NCI-H2107 treated with DMSO at 0.1 percent for 48 hours (cell line): Measurements from ENCODE around the gene TRAFD1.
"Not testable (repeated sequence)": the region's sequence is repeated elsewhere in the genome, so short reads cannot be mapped to it uniquely, and the experiment has no call there.

Experiments used
- DNase-seq: peaks from one replicate; lab custom pipeline; 2025; ENCODE audit not compliant: unreplicated experiment; lab: John Stamatoyannopoulos, UW

TRAFD1 gene, protein sequence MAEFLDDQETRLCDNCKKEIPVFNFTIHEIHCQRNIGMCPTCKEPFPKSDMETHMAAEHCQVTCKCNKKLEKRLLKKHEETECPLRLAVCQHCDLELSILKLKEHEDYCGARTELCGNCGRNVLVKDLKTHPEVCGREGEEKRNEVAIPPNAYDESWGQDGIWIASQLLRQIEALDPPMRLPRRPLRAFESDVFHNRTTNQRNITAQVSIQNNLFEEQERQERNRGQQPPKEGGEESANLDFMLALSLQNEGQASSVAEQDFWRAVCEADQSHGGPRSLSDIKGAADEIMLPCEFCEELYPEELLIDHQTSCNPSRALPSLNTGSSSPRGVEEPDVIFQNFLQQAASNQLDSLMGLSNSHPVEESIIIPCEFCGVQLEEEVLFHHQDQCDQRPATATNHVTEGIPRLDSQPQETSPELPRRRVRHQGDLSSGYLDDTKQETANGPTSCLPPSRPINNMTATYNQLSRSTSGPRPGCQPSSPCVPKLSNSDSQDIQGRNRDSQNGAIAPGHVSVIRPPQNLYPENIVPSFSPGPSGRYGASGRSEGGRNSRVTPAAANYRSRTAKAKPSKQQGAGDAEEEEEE

GRCh38 chr12:112125250-112125999 lies at the start of gene TRAFD1:
Gene TRAFD1, plus strand, starts transcription at chr12:112125560. Its CDS starts 4,963 bp downstream, at chr12:112130523.
- peak; percentile 90 for DNase-seq

GRCh38 chr12:112087055-112087850 lies 38.1 kb upstream of the TRAFD1 start:
- no peak for DNase-seq

GRCh38 chr12:112087851-112088250 lies 37.5 kb upstream of the TRAFD1 start:
- no peak for DNase-seq

DNA sequence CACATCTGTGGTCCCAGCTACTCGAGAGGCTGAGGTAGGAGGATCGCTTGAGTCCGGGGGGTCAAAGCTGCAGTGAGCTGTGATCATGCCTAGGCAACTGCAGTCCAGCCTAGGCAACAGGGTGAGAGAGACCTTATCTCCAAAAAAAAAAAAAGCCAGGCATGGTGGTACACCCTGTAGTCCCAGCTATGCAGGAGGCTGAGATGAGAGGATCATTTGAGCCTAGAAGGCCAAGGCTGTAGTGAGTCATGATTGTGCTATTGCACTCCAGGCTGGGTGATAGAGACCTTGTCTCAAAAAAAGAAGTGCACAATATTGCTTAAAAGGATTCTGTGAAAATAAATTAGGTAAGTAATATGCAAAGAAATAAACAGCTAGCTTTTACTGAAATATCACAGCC lies 33.8 kb upstream of the TRAFD1 start:
- DNase-seq: no peak

GRCh38 chr12:112096070-112096469 lies 29.3 kb upstream of the TRAFD1 start:
- no peak for DNase-seq

DNA sequence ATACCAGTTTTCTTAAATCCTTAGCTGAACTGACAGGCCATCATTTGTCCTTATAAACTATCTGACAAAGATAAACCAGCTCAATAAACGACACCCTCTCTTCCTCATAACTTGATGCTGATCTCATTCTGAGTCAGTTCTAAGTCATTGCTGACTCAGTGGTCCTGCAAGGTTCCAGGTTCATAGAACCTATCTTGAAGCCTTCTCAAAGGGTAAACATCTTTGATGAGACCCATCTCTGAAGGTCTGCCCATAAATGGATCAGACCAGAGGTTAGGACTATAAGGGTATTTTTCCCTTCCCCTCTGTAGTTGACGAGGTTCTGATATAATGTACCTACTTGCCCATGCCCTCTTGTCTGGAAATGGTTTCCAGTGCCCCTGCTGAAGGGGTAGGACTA lies 28.7 kb upstream of the TRAFD1 start:
- DNase-seq: no peak

- no peak for DNase-seq
Observed at GRCh38 chr12:112097641-112098040, 27.7 kb upstream of the TRAFD1 start.

GRCh38 chr12:112100500-112100899 lies 24.9 kb upstream of the TRAFD1 start:
- DNase-seq: not testable (repeated sequence)

DNA sequence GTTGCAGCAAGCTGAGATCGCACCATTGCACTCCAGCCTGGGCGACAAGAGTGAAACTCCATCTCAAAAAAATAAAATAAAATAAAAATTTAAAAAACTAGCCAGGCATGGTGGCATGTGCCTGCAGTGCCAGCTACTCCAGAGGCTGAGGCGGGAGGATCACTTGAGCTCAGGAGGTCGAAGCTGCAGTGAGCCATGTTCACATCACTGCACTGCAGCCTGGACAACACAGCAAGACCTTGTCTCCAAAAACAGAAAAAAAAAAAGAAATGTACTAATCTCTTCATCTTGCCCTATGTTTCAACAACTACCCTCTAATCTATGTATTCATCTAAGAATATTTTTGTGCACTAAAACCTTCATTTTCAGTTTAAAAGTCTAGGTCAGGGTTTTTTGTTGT lies 23.2 kb upstream of the TRAFD1 start:
- no peak for DNase-seq

DNA sequence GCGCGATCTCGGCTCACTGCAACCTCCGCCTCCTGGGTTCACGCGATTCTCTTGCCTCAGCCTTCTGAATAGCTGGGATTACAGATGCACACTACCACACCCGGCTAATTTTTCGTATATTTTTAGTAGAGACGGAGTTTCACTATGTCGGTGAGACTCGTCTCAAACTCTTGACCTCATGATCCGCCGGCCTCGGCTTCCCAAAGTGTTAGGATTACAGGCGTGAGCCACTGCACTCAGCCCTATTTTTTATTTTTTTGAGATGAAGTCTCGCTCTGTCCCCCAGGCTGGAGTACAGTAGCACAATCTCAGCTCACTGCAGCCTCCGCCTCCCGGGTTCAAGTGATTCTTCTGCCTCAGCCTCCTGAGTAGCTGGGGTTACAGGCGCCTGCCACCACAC lies 22.6 kb upstream of the TRAFD1 start:
- not testable (repeated sequence) for DNase-seq

- no peak for DNase-seq
Observed at GRCh38 chr12:112103758-112104503, 21.4 kb upstream of the TRAFD1 start.

DNA sequence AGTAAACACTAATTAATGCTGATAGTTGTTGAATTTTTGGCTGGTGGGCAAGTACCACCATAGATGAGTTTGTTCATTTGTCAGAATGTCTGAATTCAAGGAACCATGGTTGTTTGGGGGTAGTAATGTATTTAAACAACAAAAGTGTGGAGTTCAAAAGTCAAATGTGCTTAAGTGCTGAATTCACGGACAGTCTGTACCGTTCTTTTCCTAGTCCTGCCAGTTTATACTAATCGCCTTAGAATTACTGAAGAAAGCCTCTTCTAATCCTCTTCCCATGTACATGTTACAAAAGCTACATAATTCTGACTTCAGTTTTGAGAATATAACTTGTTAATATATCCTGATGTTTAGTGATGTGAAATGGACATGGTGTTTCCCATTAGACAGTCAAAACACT lies 19.5 kb upstream of the TRAFD1 start:
- DNase-seq: no peak

DNA sequence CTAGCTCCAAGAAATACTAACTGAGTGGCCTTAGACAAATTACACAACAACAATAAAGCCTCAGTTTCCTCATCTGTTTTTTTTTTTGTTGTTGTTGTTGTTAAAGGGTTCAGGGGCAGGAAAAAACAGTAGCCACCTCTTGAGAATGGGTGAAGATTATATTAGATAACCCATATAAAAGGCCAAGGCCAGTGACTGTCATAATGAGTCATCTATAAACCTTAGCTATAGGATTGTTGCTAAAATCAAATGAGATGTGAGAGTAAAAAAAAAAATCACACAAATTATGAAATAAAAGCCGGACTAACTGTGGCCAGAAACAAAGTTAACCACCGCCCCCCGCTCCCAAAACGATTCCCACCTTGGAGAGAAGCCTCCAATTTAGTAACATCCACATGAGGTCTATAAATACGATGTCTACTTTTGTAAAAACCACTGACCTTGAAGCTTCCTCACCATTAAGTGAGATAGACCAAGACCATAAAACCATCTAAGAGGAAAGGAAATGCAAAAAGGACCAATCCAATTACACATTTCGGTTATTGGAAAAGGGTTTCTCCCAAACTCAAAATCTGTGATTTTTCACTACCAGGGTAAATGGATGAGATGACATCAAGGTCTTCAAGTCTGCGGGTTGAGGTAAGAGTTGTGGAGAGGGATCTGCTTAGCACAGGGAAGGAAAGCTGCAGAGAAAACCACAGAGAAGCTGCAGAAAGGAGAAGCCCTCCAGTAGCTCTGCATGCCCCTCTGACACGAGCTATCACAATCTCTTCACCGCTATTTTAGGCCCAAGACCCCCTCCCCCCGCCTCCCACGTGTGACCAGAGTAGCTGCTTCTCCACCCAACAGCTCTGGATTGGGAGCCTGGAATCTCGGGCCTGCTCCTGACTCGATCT lies 17.8 kb upstream of the TRAFD1 start:
- DNase-seq: no peak

DNA sequence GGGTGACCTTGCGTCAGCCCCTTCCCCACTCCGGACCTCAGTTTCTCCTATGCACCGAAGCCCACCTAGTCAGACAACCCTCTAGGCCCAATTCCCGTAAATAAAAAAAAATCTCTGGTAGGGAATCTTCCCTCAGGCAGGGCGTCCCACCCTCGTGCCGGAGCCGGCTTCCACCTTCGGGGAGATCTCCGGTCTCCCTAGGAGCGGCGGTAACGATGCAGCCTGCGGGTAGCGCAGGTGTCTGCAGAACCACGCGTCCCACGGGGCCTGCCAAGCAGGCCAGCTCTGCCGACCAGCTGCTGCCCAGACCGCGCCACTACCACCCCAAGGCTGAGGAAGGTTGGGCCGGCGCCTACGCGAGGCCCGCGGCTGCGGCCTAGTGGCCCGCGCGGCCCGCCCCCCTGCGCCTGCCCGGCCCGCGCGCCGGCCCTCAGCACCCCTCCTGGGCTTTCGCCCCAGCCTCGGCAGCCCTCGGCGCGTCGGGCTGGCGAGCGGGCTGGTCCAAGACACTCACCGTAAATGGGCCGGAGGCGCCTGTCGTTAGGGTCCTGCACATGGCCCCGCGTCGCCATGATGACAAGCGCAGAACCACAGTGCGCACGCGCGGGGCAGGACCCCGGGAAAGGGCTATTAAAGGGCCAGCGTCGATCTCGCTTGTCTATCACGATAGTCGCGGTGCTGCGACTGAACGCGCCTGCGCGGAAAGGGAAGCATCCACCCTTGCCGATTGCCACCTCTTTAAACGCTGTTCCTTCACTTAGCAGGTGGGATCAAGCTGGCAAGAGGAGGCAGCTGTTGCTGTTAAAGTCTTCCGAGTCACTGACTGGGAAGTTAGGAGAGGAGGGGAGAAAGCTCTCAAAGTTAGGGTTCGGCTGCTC lies 16.9 kb upstream of the TRAFD1 start, which contains the start of gene NAA25:
TSS of gene NAA25 (minus strand) at position 582 of the 878 bp plus-strand sequence. CDS start at position 572, 10 bp downstream.
- peak; percentile 90 for DNase-seq

- DNase-seq: not testable (repeated sequence)
Observed at GRCh38 chr12:112110787-112111662, 14.3 kb upstream of the TRAFD1 start.

DNA sequence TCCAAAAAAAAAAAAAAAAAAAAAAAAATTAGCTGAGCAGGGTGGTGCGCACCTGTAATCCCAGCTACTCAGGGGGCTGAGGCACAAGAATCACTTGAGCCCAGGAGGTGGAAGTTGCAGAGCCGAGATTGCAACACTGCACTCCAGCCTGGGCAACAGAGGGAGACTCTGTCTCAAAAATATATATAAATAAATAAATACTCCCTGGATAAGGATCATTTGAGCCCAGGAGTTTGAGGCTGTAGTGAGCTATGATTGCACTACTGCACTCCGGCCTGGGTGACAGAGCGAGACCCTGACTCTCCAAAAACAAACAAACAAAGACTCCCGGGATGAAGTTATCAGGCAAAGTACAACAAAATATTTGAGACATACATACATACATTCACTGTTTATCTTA lies 13.4 kb upstream of the TRAFD1 start:
- DNase-seq: no peak

DNA sequence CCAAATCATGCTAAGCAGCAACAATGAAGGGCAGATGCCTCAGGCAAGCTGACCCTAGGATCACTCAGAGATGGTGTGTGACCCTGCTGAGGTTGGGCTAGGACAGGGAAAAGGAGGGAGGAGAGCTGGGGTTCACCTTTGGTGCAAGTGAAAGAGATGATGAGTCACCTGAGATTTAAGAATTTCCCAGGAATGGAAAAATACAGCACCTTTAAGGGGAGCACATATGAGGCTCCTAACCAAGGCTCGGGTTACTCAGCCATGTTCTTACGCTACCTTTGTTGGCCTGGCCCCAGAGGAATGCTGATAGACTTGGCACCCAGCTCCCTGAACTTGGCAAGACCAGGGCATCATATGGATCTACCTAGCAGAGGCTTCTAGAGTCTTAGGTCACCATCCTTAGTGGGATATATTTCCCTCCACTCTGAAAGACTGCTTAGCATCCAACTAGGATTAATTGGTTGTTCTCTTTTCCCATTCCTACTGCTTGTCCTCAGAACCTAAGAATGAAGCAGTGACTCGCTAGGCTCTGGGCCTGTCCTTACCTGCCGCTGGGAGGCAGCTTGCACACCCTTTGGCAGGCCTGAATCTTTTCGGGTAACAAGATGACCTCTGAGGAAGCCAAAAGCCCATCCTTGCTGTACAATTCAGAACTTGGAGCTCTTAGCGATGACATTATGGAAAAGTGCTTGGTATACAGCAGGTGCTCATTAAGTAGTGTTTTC lies 12.8 kb upstream of the TRAFD1 start:
- no peak for DNase-seq
